SW480 (cell line): ENCODE results near the gene FOCAD.

Experiments used
- DNase-seq: peaks from one replicate; pipeline ENCODE4 v3.0.0-alpha.2; 2016; ENCODE audit warnings: low spot score

FOCAD gene

GRCh38 chr9:20880675-20881074 is 196.6 kb downstream of the FOCAD start:
- no peak for DNase-seq

DNA sequence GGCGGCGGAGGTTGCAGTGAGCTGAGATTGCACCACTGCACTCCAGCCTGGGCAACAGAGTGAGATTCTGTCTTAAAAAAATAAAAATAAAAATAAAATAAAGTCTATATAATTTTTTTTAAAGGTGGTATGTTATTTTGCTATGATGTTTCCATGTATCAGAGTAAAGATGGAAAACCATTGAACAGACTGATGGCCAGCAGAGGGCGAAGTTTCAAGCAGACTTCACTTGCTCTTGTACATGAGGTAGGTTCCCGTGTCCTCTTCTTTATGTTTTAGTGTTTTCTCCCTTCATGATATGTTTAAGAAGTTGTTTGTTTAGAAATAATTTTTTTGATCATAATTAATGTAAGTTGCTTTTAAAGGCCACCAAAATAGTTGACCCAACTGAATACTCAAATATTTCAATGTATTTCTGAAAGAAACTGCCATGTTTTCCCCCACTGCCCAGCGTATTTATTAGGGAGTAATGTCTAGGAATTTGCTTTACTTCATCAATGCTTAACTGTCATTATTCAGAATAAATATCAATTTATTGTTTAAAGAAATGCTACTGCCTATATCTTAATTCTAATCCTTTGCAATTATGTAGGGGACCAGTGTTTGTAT is 201.0 kb downstream of the FOCAD start:
- DNase-seq: peak; percentile 41

DNA sequence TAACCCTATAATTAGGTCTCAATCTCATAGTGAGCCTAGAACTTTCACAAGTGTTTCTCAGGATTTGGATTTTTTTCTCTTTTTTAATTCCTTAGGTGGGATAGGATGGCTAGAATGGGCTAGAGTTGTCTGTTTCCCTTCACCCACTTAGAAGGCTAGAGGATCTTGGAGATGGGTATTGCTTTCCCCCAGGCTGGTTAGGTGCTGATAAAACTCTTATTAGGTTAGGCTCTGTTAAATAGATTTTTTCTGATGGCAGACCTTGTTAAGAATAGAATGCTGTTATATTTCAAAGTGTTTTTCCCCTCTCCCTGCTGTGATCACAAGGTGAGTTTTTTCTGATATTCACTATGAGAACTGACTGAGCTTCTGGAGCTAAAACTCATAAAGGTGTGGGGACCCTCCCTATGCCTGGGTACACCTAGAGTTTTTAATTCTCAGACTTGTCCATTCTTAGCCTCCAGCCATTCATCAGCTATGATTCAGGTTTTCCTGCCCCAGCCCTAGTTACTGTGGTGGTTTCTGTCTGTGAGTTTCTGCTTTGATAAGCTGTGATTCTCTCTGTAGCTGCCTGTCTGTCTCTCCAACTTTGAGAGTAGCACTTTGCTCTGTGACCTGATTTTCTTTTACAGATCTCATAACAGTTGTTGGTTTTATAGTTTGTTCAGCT is 215.0 kb downstream of the FOCAD start:
- no peak for DNase-seq

DNA sequence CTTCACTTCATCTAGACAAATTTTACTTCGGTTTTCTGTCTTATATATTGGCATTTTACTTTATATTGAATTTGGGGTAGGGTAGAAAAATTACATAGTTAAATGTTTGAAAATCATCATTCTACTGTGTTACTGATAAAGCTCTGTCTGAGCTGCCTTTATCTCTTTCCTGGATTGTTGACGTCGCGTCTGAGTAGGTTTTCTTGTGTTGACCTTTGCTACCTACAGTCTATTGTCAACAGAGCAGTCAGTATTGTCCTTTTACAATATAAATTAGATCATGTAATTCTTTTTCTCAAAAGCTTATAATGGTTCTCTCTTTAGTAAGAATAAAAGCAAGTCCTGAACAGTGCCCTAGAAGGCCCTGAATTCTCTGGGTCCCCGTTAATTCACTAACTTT is 219.2 kb downstream of the FOCAD start:
- no peak for DNase-seq

DNA sequence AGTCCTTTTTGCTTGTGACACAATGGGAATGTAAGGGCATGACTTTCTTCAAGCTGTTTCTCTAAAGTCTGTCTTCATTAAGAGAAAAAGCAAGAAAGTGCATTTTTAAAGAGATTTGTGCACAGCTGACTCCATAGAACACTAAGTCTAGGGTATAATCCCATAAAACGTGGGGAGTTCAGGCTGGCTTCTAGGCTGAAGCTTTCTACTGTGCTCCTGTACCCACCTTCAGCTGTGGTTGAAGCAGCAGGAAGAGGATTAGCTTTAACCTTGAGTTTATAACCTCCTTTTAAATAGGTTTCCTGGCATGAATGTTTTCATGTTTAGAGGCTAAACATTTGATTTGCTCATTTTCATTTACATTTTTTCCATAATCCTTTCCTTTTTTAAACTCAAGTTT is 220.9 kb downstream of the FOCAD start:
- DNase-seq: no peak

GRCh38 chr9:20906326-20906725 is 222.3 kb downstream of the FOCAD start:
- no peak for DNase-seq

GRCh38 chr9:20908461-20908860 is 224.4 kb downstream of the FOCAD start:
- no peak for DNase-seq

- DNase-seq: no peak
Observed at GRCh38 chr9:20914556-20914955, 230.5 kb downstream of the FOCAD start.

- DNase-seq: no peak
Observed at GRCh38 chr9:20921362-20921761, 237.3 kb downstream of the FOCAD start.

GRCh38 chr9:20925256-20926045 is 241.4 kb downstream of the FOCAD start:
- DNase-seq: no peak

- no peak for DNase-seq
Observed at GRCh38 chr9:20929276-20929675, 245.2 kb downstream of the FOCAD start.

DNA sequence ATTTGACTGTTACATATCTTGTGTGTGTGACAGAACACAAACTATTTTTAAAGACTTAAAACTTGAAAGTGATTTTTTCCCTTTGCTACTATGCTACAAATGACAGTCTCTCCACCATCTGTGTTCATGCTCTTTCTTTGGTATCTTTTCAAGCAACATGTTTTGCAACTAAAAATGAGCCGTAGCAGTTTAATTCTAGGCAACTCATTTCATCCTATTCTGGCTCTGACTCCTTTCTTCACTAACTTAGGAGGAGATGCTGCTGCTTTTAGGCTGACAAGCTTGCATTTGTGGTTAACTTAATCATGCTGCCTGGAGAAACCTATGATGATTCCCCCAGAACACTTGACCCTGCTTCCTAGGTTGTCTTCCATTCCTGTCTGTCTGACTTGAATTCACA is 246.8 kb downstream of the FOCAD start:
- no peak for DNase-seq

DNA sequence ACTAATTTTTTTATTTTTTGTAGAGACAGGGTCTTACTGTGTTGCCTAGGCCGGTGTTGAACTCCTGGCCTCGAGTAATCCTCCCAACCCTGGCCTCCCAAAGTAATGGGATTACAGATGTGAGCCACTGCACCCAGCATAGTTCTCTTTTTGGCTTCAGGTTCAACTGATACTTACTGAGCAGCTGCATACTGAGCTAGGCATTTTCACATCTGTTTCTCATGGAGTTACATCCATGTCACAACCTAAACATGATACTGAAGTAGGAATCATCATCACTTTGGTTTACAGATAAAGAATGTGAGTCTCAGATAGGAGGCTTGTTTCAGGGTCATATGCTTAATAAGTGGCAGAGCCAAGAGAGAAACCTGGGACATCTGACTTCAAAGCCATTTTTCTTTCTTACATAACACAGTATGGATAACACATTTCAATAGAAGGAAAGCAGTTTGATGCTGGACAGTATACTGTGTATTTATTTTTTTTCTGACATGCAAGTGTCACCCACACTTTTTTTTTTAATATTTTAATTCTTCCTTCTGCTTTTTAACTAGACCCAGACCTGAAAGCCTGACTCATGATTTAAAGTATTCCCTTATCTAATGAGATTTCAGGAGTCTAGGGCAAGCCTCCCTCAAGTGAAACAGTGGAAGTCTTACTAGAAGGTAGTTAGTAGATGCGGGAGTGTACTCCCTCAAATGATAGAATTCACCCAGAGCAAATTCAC is 256.6 kb downstream of the FOCAD start:
- DNase-seq: no peak

- DNase-seq: peak; percentile 74
Observed at GRCh38 chr9:20941174-20941690, 257.2 kb downstream of the FOCAD start.

DNA sequence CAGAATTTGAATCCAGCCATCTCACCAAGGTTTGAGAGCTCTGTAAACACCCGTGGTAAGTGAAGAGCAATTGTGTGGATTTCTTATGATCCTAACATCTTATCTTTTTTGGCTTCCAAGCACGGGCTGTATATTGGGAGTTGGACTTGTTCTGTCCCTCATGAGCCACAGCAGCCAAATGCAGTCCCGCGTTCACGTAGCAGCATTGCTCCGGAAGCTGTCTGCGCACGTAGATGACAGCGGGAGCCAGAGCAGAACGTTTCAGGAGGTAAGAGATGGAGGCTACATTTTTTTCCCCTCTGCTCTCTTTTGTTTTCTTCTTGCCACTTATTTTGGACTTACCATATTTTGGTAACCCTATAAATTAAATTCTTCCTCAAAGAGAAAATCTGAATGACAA is 260.4 kb downstream of the FOCAD start:
- DNase-seq: no peak

GRCh38 chr9:20945269-20945668 is 261.2 kb downstream of the FOCAD start:
- no peak for DNase-seq

- DNase-seq: no peak
Observed at GRCh38 chr9:20945856-20946255, 261.8 kb downstream of the FOCAD start.

- no peak for DNase-seq
Observed at GRCh38 chr9:20948703-20949102, 264.6 kb downstream of the FOCAD start.

DNA sequence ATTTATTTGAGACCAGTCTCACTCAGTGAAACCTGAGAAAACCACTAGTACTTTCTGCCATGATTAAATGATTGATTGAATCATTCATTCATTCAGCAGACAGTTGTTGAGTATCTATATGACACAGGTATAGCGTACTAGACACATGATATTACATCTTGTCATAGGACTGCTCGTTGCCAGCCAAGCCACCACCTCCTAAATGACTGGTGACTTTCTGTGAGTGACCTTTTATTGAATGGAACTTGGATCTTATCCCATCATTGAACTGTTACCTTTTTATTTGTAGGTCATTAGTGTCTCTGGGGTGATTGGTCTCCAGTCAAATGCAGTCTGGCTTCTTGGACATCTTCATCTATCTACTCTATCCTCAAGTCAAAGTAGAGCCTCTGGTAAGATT is 266.6 kb downstream of the FOCAD start:
- no peak for DNase-seq

DNA sequence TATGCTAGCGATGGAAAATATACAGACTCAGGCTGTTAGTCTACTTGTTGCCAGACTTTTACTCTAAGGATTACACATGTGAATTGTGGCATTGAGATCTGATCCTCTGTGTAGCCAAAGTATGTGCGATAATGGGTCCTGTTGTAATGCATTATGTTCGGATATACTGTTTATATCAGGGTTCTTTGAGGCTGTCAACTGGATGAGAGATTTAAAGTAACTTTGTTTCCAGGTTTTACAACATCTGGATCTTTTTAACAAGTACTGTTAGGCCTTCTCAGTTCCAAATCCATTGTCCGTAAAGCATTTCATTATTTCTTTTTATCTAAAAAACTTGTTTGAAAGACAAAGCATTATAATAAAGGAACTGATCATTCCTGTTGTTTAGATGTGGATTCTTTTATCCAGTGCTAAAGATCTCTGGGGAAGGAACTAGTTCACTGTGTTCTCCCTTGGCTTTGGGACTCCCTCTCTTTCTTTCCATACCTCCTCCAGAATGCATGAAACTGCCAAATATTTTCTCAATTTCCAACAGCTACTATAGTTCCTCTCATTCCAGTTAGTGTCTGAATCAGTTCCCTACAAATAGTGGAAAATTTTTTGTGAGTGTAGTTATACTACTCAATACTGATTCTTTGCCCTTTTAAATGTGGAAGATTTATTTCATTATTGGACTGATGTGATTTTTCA is 278.6 kb downstream of the FOCAD start:
- no peak for DNase-seq

GRCh38 chr9:20972684-20973083 is 288.6 kb downstream of the FOCAD start:
- no peak for DNase-seq
